ENCODE data around the gene TNFRSF25. TPM values are rescaled to one million over a fixed set of nuclear protein-coding genes. Genes with fewer than 3 reads are reported as not detected.
"Not testable (repeated sequence)": the region's sequence is repeated elsewhere in the genome, so short reads cannot be mapped to it uniquely, and the experiment has no call there.

The TNFRSF25 gene
- total and polyA plus RNA-seq, 2 donors (not counting 1 experiment from before 2014, with no cell fraction given), result 0.24 to 1.5 TPM

- not testable (repeated sequence) for H3K27ac ChIP-seq (ENCODE audit: insufficient read depth, low read length); H2AFZ ChIP-seq (ENCODE audit: low read length); H3K4me2 ChIP-seq (ENCODE audit: extremely low read depth, insufficient read depth, low read length); H3K79me2 ChIP-seq (ENCODE audit: control insufficient read depth, insufficient read depth, low read length); H3K9me3 ChIP-seq (ENCODE audit: control insufficient read depth, insufficient read depth, low read depth, low read length); DNase-seq (ENCODE audit: low read depth in 2 of 2); H3K9ac ChIP-seq (ENCODE audit: insufficient read depth, low read length); H3K27me3 ChIP-seq (ENCODE audit: control insufficient read depth, insufficient read depth, low read length); H3K4me3 ChIP-seq (replicated peaks in 1 of 4; ENCODE audit: control extremely low read depth in 1 of 4, insufficient read depth in 1 of 4, low read depth in 3 of 4, low read length in 4 of 4); H3K36me3 ChIP-seq (ENCODE audit: control insufficient read depth, insufficient read depth, low read length); H4K20me1 ChIP-seq (ENCODE audit: control insufficient read depth, extremely low read depth, insufficient read depth, low read length); H3K4me1 ChIP-seq (ENCODE audit: control insufficient read depth, extremely low read depth, insufficient read depth, low read length)
Measured at GRCh38 chr1:6436277-6436676, 29.7 kb downstream of the TNFRSF25 start.

GRCh38 chr1:6435547-6435946 is 30.4 kb downstream of the TNFRSF25 start:
- Histone ChIP-seq H2AFZ (ENCODE audit: low read length) (no peak overlapping the region), H3K27me3 (ENCODE audit: control insufficient read depth, insufficient read depth, low read length) (peaks cover 2% of the 10 kb centered on the region), H3K9ac (ENCODE audit: insufficient read depth, low read length) (no peak overlapping the region), H3K27ac (ENCODE audit: insufficient read depth, low read length) (no peak overlapping the region), H3K4me3 (replicated peaks in 1 of 4; ENCODE audit: control extremely low read depth in 1 of 4, insufficient read depth in 1 of 4, low read depth in 3 of 4, low read length in 4 of 4) (no peak overlapping the region), H3K36me3 (ENCODE audit: control insufficient read depth, insufficient read depth, low read length) (no peaks in the 10 kb centered on the region), H3K9me3 (ENCODE audit: control insufficient read depth, insufficient read depth, low read depth, low read length) (no peaks in the 10 kb centered on the region), H3K4me2 (ENCODE audit: extremely low read depth, insufficient read depth, low read length) (no peak overlapping the region), H3K4me1 (ENCODE audit: control insufficient read depth, extremely low read depth, insufficient read depth, low read length) (no peaks in the 10 kb centered on the region), H3K79me2 (ENCODE audit: control insufficient read depth, insufficient read depth, low read length) (no peaks in the 10 kb centered on the region), H4K20me1 (ENCODE audit: control insufficient read depth, extremely low read depth, insufficient read depth, low read length) (no peaks in the 10 kb centered on the region)
- TF ChIP-seq CTCF (conservative IDR thresholded peaks at IDR 0.05 in 1 of 2, IDR thresholded peaks at IDR 0.05 in 1 of 2; ENCODE audit: low read depth in 1 of 2, low read length in 2 of 2) (no peak), EZH2 (IDR thresholded peaks at IDR 0.05; ENCODE audit: low read length, missing control alignments) (no peak)
- no peak for DNase-seq (ENCODE audit: low read depth in 2 of 2)

- Histone ChIP-seq H4K20me1 (ENCODE audit: control insufficient read depth, extremely low read depth, insufficient read depth, low read length) (no peaks in the 10 kb centered on the region), H3K36me3 (ENCODE audit: control insufficient read depth, insufficient read depth, low read length) (no peaks in the 10 kb centered on the region), H2AFZ (ENCODE audit: low read length) (no peak overlapping the region), H3K4me2 (ENCODE audit: extremely low read depth, insufficient read depth, low read length) (no peak overlapping the region), H3K27ac (ENCODE audit: insufficient read depth, low read length) (no peak overlapping the region), H3K4me1 (ENCODE audit: control insufficient read depth, extremely low read depth, insufficient read depth, low read length) (no peaks in the 10 kb centered on the region), H3K79me2 (ENCODE audit: control insufficient read depth, insufficient read depth, low read length) (no peaks in the 10 kb centered on the region), H3K9me3 (ENCODE audit: control insufficient read depth, insufficient read depth, low read depth, low read length) (no peaks in the 10 kb centered on the region), H3K27me3 (ENCODE audit: control insufficient read depth, insufficient read depth, low read length) (peaks cover 5% of the 10 kb centered on the region), H3K4me3 (replicated peaks in 1 of 4; ENCODE audit: control extremely low read depth in 1 of 4, insufficient read depth in 1 of 4, low read depth in 3 of 4, low read length in 4 of 4) (no peak overlapping the region), H3K9ac (ENCODE audit: insufficient read depth, low read length) (no peak overlapping the region)
- TF ChIP-seq CTCF (conservative IDR thresholded peaks at IDR 0.05 in 1 of 2, IDR thresholded peaks at IDR 0.05 in 1 of 2; ENCODE audit: low read depth in 1 of 2, low read length in 2 of 2), result no peak
- no peak for DNase-seq (ENCODE audit: low read depth in 2 of 2)
Measured at GRCh38 chr1:6435129-6435528, 30.8 kb downstream of the TNFRSF25 start.

Measured in fibroblast of lung (primary cell).